HG02884 (cell line): ENCODE results near the gene UBAC2.

Experiments
- ATAC-seq: cut with Tn5 transposase; IDR thresholded peaks from one replicate; pipeline ENCODE4 v1.9.1; 2021; ENCODE audit warnings: mild to moderate bottlenecking, moderate library complexity; ENCODE audit not compliant: unreplicated experiment

UBAC2 gene

GRCh38 chr13:99370481-99371275 lies 170.0 kb downstream of the UBAC2 start:
- no peak for ATAC-seq

- no peak for ATAC-seq
These were observed 171.3 kb downstream of the UBAC2 start for GRCh38 chr13:99371956-99372355.

GRCh38 chr13:99373436-99373835 lies 172.8 kb downstream of the UBAC2 start:
- no peak for ATAC-seq

GRCh38 chr13:99374169-99374991 lies 173.7 kb downstream of the UBAC2 start:
- ATAC-seq = peak; percentile 38

- ATAC-seq = peak; percentile 40
These were observed 174.5 kb downstream of the UBAC2 start for GRCh38 chr13:99374994-99375737.

- ATAC-seq = no peak
These were observed 175.1 kb downstream of the UBAC2 start for GRCh38 chr13:99375738-99376080.

- ATAC-seq = peak; percentile 38
These were observed 175.5 kb downstream of the UBAC2 start for GRCh38 chr13:99376132-99376531.

GRCh38 chr13:99376924-99377323 lies 176.3 kb downstream of the UBAC2 start:
- no peak for ATAC-seq

- ATAC-seq = no peak
These were observed 177.0 kb downstream of the UBAC2 start for GRCh38 chr13:99377641-99378040.

GRCh38 chr13:99378985-99379733 lies 178.5 kb downstream of the UBAC2 start:
- no peak for ATAC-seq

GRCh38 chr13:99379856-99380801 lies 179.5 kb downstream of the UBAC2 start:
- no peak for ATAC-seq

GRCh38 chr13:99380921-99381645 lies 180.4 kb downstream of the UBAC2 start:
- ATAC-seq = peak; percentile 64

GRCh38 chr13:99381766-99382165 lies 181.1 kb downstream of the UBAC2 start:
- ATAC-seq = no peak

- ATAC-seq = no peak
These were observed 181.9 kb downstream of the UBAC2 start for GRCh38 chr13:99382428-99383133.

- ATAC-seq = no peak
These were observed 182.9 kb downstream of the UBAC2 start for GRCh38 chr13:99383511-99383921.

GRCh38 chr13:99383946-99384345 lies 183.3 kb downstream of the UBAC2 start:
- ATAC-seq = no peak

- no peak for ATAC-seq
These were observed 183.8 kb downstream of the UBAC2 start for GRCh38 chr13:99384468-99384867.

- no peak for ATAC-seq
These were observed 184.5 kb downstream of the UBAC2 start for GRCh38 chr13:99385161-99385560.
